ENCODE results near the gene TBCK. TPM values are rescaled to one million over a fixed set of nuclear protein-coding genes. Genes with fewer than 3 reads are reported as not detected.

The TBCK gene
- total RNA-seq, 4 donors from 2014 or later, result 46.5 to 55.3 (median 51.4) TPM

DNA sequence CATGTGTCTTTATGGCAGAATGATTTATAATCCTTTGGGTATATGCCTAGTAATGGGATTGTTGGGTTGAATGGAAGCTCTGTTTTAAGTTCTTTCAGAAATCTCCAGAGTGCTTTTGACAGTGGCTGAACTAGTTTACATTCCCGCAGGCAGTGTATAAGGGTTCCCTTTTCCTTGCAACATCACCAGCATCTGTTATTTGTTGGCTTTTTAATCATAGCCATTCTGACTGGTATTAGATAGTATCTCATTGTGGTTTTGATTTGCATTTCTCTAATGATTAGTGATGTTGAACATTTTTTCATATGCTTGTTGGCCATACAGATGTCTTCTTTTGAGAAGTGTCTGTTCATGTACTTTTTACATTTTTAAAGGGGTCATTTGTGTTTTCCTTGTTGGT is 129.8 kb downstream of the TBCK start:
- H3K36me3 ChIP-seq, result peaks cover 0 to 77% (median 0%) of the 10 kb centered on the region in 3 donors
- H3K4me3 ChIP-seq, result no peak overlapping the region
- H3K4me1 ChIP-seq, result no peaks in the 10 kb centered on the region
- WGBS, 2 donors, result 52 to 69% methylated on average over 1 of the region's 1 CpG
- H3K9me3 ChIP-seq, result no peaks in the 10 kb centered on the region
- H3K27ac ChIP-seq, result no peak overlapping the region
- no peak for TF ChIP-seq POLR2A (IDR thresholded peaks at IDR 0.05)
- TF ChIP-seq, protein P1, sequence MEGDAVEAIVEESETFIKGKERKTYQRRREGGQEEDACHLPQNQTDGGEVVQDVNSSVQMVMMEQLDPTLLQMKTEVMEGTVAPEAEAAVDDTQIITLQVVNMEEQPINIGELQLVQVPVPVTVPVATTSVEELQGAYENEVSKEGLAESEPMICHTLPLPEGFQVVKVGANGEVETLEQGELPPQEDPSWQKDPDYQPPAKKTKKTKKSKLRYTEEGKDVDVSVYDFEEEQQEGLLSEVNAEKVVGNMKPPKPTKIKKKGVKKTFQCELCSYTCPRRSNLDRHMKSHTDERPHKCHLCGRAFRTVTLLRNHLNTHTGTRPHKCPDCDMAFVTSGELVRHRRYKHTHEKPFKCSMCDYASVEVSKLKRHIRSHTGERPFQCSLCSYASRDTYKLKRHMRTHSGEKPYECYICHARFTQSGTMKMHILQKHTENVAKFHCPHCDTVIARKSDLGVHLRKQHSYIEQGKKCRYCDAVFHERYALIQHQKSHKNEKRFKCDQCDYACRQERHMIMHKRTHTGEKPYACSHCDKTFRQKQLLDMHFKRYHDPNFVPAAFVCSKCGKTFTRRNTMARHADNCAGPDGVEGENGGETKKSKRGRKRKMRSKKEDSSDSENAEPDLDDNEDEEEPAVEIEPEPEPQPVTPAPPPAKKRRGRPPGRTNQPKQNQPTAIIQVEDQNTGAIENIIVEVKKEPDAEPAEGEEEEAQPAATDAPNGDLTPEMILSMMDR (IDR thresholded peaks at IDR 0.05), result no peak
- no peak for DNase-seq (ENCODE audit: low spot score in 2 of 2)
- H3K27me3 ChIP-seq, result no peaks in the 10 kb centered on the region

DNA sequence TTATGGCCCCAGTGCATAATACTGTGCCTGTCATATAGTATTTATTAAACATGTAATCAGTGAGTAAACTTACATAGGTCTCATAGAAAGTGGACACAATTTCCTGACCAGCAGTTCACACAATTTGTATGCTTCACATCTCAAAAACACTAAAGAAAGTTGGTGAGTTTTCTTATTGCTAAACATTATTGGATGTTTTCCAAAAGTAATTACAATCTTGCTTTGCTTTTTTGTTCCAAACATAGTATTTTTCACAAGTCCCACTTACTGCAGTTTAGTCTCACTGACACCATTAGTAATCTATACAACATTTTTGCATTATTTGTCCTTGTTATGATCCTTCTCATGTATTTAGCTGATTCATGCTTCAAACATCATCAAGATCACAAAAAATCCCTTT is 132.5 kb downstream of the TBCK start:
- DNase-seq (ENCODE audit: low spot score in 2 of 2), result no peak
- Histone ChIP-seq H3K9me3 (no peaks in the 10 kb centered on the region), H3K36me3 (peaks cover 0 to 67% (median 0%) of the 10 kb centered on the region in 3 donors), H3K4me3 (no peak overlapping the region), H3K27ac (no peak overlapping the region), H3K27me3 (no peaks in the 10 kb centered on the region), H3K4me1 (no peaks in the 10 kb centered on the region)
- TF ChIP-seq, protein P1 (IDR thresholded peaks at IDR 0.05), result no peak
- TF ChIP-seq EP300 (IDR thresholded peaks at IDR 0.05) (no peak), POLR2A (IDR thresholded peaks at IDR 0.05) (no peak)

DNA sequence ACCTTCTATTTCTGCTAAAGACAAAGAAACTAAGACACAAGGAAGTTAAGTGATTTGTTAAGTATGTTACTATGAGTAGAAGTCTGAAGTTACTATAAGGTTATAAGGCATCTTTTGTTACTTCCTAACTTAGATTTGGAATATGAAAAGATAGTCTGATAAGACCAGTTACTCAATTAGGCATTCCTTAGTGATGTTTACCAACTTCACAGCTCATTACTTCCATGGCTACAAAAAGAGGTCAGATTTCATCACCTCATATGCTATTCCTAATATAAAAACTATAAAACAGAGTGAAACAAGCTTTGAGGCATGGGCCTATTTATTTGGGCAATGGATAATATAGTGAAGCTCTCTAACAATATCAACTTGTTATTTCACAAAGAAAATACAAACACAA is 143.1 kb downstream of the TBCK start:
- no peak for TF ChIP-seq EP300 (IDR thresholded peaks at IDR 0.05)

DNA sequence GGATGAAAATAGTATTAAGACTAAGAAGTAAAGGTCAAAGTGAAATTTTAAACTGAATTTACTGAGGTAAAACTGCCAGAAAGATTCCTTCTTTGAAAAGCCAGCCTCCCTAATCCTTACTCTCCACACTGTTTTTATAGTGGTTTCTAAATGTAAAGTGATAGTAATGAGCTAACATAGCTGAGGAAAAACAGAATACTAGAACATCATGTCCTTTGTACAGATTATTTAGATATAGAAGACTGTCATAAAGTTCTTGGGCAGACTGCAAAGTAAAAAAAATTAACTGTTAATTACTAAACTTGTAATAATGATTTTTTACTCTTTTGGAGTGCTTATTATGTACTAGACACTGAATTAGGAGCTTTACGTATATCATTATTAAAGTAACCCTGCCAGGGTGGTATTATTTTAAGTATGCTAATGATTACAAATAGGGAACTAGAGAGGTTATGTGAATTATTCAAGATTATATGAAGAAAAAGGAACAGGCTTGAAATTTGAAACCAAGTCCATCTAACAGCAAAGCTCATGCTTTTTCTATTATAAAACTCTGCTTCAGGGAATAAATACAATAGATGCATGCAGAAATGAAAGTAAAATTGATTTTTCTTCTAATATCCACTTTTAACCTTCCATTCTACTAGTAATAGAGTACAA is 150.5 kb downstream of the TBCK start:
- Histone ChIP-seq H3K4me3 (no peak overlapping the region), H3K27me3 (no peaks in the 10 kb centered on the region), H3K4me1 (peaks cover 0 to 11% (median 0%) of the 10 kb centered on the region in 4 donors), H3K36me3 (peaks cover 0 to 40% (median 0%) of the 10 kb centered on the region in 3 donors), H3K27ac (no peak overlapping the region), H3K9me3 (peaks cover 0 to 2% (median 0%) of the 10 kb centered on the region in 4 donors)
- DNase-seq (ENCODE audit: low spot score in 2 of 2), result no peak
- TF ChIP-seq EP300 (IDR thresholded peaks at IDR 0.05), result no peak
- TF ChIP-seq, protein P1 (IDR thresholded peaks at IDR 0.05), result no peak
- no peak for TF ChIP-seq POLR2A (IDR thresholded peaks at IDR 0.05)
- WGBS, 2 donors, result 66 to 77% methylated on average over 1 of the region's 1 CpG

More for the DNA sequence above, 143.1 kb downstream of the TBCK start:
- Histone ChIP-seq H3K4me1 (no peaks in the 10 kb centered on the region), H3K36me3 (peaks cover 0 to 37% (median 0%) of the 10 kb centered on the region in 3 donors), H3K27me3 (no peaks in the 10 kb centered on the region), H3K27ac (no peak overlapping the region), H3K4me3 (no peak overlapping the region), H3K9me3 (no peaks in the 10 kb centered on the region)
- no peak for DNase-seq (ENCODE audit: low spot score in 2 of 2)

DNA sequence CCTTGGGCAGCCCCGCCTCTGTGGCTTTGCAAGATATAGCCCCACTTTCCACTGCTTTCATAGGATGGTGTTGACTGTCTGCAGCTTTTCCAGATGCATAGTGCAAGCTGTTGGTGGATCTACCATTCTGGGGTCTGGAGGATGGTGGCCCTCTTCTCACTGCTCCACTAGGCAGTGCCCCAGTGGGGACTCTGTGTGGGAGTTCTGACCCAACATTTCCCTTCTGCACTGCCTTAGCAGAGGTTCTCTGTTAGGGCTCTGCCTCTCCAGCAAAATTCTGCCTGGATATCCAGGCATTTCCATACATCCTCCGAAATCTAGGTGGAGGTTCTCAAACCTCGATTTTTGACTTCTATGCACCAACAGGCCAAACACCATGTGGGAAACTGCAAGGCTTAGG is 153.7 kb downstream of the TBCK start:
- WGBS, 2 donors, result 93 to 100% methylated on average over 3 of the region's 3 CpGs
- Histone ChIP-seq H3K36me3 (peaks cover 0 to 29% (median 0%) of the 10 kb centered on the region in 3 donors), H3K27ac (no peak overlapping the region), H3K4me1 (peaks cover 0 to 15% (median 0%) of the 10 kb centered on the region in 4 donors), H3K4me3 (no peak overlapping the region), H3K27me3 (no peaks in the 10 kb centered on the region), H3K9me3 (peaks cover 0 to 2% (median 0%) of the 10 kb centered on the region in 4 donors)
- DNase-seq (ENCODE audit: low spot score in 2 of 2), result no peak
- no peak for TF ChIP-seq POLR2A (IDR thresholded peaks at IDR 0.05)
- TF ChIP-seq, protein P1 (IDR thresholded peaks at IDR 0.05), result no peak
- no peak for TF ChIP-seq EP300 (IDR thresholded peaks at IDR 0.05)
